NCI-H2107 (cell line): ENCODE results near the gene HMGN2.

ENCODE experiments used
- DNase-seq: peaks from one replicate; lab custom pipeline; 2025; lab: John Stamatoyannopoulos, UW

The HMGN2 gene

DNA sequence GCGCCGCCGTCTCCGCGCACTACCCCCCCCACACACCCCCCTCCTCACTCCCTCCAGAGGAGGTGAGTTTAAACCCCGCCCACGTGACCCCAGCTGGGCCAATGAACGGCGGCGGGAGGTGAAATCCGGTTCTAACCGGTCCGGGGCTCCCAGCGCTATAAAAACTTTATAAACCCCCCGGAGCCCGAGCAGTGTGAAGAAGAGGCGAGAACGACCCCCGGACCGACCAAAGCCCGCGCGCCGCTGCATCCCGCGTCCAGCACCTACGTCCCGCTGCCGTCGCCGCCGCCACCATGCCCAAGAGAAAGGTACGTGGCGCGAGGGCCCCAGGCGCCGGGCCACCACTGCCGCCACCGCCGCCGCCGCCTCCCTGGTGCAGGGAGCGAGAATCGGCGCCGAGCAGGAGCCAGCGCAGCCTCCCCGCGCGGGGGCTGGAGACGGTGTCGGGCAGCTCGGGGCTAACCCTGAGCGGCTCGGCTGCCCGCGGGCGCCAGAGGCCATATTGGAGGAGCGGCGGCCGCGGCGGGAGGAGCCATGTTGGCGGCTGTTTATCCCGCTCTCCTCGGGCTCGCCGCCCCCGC, at the start of gene HMGN2:
Gene HMGN2 (plus strand): TSS at position 121 of the 581 bp plus-strand sequence. CDS start 173 bp downstream, at position 294.
- peak; percentile 93 for DNase-seq

DNA sequence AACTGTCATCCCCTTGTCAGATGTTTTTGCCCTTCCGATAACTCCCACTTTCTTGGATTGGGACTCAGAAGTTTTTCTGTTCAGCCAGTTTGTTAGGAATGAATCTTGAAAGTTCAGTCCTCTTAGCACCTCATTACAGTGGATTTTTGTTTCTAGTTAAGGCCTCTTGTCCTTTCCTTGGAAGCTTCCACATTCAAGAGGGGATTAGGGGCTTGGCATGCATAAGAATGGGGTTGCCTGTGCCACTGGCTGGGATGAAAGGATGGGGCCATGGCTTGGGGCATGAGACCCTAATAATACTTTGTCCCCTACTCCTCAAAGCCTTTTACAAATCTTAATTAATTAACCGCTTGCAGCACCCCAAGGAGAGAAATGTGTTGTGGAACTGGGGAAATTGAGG, 42.5 kb upstream of the HMGN2 start:
- no peak for DNase-seq

DNA sequence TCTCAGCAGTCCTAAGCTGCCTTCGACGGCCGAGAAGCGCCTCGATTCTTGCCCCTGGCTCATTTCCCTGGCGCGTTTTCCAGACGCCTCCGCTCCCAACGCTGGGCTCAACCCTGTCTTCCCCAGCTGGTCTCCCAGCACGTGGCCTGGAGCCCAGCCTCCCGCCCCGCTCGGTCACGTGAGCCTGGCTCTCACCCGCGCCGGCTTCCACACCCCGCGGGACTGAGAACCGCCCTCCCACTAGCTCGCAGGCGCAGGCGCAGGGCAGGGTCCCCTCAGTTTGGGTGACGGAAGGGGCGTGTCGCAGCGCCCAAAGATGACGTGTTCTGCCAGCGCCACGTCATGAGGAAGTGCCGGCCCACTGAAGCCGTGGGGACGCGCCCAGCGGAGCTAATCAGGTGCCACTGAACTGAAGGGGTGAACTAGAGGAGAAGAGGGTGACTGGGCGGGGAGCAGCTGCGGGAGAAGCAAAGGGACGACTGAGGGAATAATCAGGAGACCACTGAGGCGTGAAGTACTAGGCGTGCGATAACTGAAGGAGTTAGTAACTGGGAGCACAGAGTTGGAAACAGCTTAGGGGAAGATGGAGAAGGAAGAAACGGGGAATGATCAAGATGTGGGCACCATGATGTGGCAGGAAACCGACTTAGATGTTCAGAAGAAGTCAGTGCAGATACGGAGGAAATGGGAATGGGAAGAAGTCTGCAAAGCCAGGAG, 40.1 kb upstream of the HMGN2 start, which contains the start of gene DHDDS:
Gene DHDDS (plus strand): TSS at position 343 of the 717 bp plus-strand sequence. CDS start 625 bp downstream, outside the sequence.
- peak; percentile 99 for DNase-seq

DNA sequence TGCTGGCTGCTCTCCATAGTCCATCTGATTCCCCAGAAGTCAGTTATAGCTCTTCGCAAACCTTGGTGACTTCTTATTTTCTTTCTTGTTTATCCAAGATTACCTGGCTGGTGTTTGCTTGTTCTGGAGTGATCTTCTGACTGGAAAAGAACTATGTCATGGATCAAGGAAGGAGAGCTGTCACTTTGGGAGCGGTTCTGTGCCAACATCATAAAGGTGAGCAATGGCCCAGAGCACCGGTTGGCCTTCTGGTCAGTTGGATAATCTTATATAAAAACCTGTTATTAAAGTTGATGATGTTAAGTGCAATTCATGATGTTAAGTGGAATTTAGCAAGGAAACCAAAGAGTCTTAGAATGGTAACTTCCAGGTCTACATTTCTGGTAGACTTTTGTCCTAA, 39.4 kb upstream of the HMGN2 start:
- no peak for DNase-seq

DNA sequence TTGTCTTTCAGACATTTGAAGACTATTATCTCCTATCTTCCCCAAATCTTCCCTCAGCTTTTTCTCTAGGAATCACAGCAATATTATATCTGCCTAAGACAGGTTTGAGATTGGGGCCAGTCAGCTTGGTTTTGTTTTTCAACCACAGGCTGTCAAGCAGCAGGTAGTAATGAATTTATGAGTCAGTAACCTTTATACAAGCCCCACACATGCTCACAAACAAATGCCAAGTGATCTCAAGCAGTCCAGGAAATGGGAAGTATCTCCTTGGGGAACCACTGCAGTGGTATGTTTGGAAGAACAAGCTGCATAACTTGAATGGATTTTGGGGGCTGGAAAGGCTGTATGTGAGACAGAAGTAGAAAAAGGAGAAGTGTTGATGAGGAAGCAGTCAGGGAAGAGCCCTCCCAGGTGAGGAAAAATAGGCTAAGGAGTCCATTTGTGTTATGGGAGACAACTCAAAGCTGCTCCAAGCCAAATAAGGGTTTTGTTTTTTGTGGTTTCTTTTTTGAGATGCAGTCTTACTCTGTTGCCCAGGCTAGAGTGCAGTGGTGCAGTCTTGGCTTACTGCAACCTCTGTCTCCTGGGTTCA, 38.0 kb upstream of the HMGN2 start:
- DNase-seq, result no peak

GRCh38 chr1:26438041-26438440, 34.2 kb upstream of the HMGN2 start:
- no peak for DNase-seq

DNA sequence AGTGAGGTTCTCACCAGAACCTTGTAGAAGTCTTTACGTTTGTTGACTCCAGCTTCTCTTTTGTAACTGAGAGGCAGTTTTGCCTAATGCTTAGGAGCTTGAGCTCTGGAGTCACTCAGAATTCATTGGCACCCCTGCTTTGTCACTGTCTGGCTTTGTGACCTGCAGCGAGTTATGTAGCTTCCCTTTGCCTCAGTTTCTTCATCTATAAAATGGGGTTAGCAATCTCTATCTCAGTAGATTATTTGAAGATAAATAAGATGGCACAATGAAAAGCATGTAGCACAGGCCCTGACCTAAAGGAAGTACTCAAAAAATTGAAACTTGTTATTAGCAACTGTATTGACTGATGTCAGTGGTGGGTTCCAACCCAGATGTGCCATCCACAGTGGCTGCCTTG, 32.0 kb upstream of the HMGN2 start:
- no peak for DNase-seq

DNA sequence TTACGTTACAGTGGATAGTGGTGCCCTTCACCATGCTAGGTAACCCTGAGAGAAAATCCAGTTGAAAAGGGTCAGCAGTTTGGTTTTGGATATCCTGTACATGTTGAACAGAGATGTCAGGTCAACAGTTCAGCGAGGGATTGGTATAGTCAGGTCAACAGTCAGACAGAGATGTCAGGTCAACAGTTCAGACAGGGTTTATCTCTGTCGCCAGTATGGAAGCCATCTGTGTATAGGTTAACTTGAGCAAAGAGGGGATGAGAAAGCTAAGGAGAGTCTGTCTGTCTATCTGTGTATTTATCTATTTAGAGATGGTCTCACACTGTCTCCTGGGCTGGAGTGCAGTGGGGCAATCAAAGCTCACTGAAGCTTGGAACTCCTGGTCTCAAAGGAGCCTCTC, 22.4 kb upstream of the HMGN2 start:
- DNase-seq, result no peak

DNA sequence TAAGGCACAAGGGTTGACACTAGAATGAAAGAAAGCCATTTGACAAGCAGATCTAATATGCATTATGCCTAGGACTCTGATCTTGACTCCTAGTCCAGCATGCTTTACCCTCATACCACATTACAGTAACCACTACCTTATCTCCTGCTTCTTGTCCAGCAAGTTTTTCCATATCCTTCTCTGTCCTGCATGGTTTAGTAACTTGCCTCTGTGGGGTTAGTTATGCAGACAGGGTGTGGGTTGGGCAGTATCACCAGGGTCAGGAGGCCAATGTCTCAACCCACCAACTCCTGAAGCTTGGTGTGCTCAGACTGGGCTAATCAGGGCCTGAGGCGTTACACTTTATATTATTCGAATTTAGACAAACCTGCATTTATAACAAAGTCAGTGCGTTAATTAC, 21.3 kb upstream of the HMGN2 start:
- no peak for DNase-seq

DNA sequence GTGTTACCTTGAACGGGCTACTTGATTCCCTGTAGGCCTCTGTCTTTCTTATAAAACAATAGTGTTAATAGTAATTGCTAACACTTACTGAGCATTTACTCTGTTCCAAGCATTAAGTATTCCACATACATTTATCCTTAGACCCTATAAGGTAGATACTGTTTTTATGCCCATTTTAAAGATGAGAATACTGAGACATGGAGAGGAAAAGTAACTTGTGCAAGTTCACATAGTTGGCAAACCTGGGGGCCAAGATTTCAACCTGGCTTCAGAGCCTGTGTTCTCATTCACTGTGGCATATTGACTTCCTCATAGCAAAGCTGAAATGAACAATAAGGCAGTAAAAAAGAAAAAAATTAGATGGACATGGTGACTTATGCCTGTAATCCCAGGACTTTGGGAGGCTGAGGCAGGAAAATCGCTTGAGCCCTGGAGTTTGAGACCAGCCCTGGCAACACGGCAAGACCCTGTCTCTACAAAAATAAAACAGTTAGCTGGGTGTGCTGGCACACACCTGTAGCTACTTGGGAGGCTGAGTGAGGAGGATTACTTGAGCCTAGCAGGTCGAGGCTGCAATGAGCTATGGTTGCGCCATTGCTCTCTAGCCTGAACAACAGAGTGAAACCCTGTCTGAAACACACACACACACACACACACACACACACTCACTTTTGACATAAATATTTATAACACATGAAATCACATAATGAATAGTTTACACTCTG, 19.6 kb upstream of the HMGN2 start:
- no peak for DNase-seq

DNA sequence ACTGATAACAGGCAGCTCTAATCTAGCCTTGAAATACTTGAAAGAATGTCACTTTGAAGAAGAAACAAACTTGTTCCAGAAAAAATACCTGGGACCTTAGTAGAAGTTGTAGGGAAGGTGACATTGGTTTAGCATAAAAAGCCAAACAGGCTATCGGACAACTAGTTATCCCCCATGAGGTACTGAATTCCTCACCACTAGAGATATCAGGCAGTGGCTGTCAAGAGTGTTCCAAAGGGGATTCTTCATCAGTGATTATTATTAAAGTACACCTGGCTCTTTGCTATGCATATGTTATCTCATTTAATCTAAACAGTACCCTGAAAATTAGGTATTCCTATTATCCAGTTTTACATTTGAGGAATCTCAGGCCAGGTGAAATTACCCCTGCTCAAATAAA, 13.1 kb upstream of the HMGN2 start:
- no peak for DNase-seq

DNA sequence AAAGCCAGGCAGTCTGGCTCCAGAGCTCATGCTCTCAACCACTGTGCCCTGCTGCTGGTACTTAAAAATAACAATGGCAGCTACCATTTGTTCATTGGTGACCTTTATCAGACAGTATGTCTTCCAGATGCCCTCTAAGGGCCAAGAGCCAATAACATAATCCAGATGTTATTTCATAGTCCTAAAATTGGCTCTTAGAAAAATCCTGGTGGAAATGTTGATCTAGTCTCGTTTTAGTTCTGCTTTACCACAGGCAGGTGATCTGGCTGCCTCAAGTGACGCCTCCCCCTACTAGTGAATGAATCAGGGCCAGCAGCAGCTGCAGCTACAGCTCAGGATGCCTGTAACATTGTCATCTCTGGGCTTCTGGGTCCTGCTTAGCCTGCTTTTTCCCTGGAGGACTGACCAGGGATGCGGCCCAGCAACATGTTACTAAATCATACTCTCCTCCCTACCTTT, 12.6 kb upstream of the HMGN2 start:
- peak; percentile 49 for DNase-seq

GRCh38 chr1:26468911-26469310, 3.3 kb upstream of the HMGN2 start:
- DNase-seq, result no peak

DNA sequence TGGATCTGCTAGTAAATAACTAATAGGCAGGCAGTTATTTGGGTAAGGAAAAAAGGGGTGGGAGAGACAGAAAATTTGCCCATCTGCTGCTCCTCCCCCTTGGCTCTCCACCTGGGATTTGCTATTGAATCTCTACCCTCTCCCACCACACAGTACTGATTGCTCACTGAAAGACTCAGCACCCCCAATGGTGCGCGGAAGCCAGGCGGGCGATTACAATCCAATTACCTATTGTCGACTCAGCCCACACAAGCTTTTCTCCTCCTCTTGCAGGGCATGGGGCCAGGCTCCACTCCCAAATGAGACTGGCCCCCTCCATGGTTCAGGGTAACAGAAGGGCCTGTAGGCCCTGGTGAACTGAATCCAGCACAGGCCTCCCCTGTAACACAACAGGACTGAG, 2.7 kb upstream of the HMGN2 start:
- peak; percentile 31 for DNase-seq

GRCh38 chr1:26470878-26471497, 1.3 kb upstream of the HMGN2 start:
- no peak for DNase-seq

- peak; percentile 88 for DNase-seq
Measured at GRCh38 chr1:26471498-26472319, 531 bp upstream of the HMGN2 start.

DNA sequence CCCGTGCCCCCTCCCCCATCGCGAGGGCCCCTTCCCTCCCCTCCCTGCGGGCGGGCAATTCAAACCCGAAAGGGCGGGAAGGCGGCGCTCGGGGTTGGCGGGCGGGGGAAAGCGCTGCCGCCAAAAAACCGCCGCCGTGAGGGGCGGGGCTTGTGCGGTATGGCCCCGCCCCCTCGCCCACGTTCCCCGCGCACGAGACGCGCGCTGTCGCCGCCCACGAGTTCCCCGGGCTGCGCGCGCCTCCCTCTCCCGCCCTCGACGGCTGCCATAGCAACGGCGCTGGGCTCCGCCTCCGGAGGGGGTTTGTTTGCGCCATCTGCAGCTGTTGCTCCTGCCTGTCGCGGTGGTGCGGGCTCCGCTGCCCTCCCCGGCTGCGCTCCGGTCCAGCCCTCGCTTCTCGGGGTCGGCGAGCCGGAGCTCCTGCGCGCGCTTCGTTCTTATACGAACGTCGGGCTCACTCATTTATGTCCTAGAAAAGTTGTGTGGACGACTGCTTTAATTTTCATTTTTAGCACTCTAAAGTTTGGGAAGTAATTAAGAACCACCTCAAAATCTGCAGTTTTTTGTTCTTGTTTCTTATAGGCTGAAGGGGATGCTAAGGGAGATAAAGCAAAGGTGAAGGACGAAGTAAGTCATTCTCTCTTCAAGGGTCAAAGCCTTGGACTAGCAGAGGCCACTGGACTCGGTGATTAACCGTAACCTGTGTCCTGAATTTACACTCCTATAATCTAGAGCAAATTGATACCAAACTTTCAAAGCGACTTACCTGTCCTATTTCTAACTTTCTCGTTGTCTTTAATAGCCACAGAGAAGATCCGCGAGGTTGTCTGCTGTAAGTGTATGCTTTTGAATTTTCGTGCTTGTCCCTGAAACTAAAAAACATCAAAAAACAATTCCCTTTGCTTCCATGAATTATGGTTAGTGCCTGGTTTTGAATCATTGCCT, 933 bp downstream of the HMGN2 start:
- DNase-seq, result peak; percentile 98

GRCh38 chr1:26474818-26475217, 2.6 kb downstream of the HMGN2 start:
- DNase-seq, result no peak

DNA sequence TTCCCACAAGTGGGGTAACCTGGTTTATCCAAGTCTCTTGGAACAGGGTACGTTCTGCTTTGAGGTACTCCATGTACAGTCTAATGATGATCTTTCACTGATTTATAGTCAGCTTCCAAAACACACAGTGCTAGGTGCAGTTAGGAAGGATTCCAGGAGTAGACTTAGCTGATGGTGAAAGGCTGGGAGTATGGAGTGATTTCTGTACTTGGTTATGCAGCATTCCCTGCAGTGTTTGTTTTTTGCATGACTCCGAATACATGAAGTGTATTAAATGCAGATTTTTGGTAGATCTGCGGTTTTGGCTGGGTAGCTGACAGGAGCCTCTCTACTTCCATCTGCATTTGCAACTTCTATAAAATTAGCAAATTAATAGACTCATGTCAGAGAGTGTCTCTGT, 3.7 kb downstream of the HMGN2 start:
- no peak for DNase-seq

DNA sequence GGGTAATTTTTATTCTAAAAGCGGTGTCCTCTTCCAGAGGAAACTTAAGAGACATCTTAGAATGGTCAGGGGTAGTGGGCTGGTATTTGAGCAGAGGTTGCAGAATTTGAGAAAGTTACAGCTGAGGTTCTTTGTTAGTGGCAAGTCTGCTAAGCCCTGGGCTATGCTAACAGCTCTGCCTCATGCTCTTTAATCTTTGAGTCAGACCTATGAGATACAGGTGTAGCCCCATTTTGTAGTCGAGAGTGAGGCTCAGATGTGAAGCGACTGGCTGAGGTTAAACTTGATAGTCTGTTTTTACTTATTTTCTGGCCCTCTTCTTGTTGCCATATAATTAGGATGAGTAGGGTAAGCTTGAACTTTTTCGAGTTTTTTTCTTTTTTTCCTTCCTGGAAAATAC, 4.7 kb downstream of the HMGN2 start:
- no peak for DNase-seq
